ENCODE measurements around the gene NCMAP. TPM values are rescaled to one million over a fixed set of nuclear protein-coding genes. Genes with fewer than 3 reads are reported as not detected.
A peak's percentile ranks its signal among the peaks of the same experiment; 100 is the strongest.

NCMAP gene
- total RNA-seq, 1 experiment from 2014 or later = 78.8 TPM

- BruUV-seq (replicated peaks) = no TSS peak
- TF ChIP-seq CTCF (IDR thresholded peaks at IDR 0.05; ENCODE audit: unreplicated experiment) = no peak
- DNase-seq = no peak
- CTCF ChIA-PET = no interaction called here
- peaks cover 12% of the 10 kb centered on the region for H3K4me1 Mint-ChIP-seq (ENCODE audit: low read depth, unreplicated experiment)
- no peaks in the 10 kb centered on the region for H3K27me3 Mint-ChIP-seq (ENCODE audit: unreplicated experiment)
- no peak overlapping the region for H3K27ac Mint-ChIP-seq (ENCODE audit: unreplicated experiment)
- H3K36me3 Mint-ChIP-seq (ENCODE audit: insufficient read depth, unreplicated experiment) = peaks cover 14% of the 10 kb centered on the region
- no peaks in the 10 kb centered on the region for H3K9me3 Mint-ChIP-seq (ENCODE audit: low read depth, unreplicated experiment)
- intact Hi-C loops (cut with micrococcal nuclease; ENCODE audit: unreplicated experiment) = no loop called here
- H3K4me3 Mint-ChIP-seq (ENCODE audit: low read depth, unreplicated experiment) = no peak overlapping the region
These were observed 20.9 kb upstream of the NCMAP start for GRCh38 chr1:24535021-24535424.

- TF ChIP-seq CTCF (IDR thresholded peaks at IDR 0.05; ENCODE audit: unreplicated experiment) = no peak
- intact Hi-C loops (cut with micrococcal nuclease; ENCODE audit: unreplicated experiment) = no loop called here
- no TSS peak for BruUV-seq (replicated peaks)
- peaks cover 14% of the 10 kb centered on the region for H3K36me3 Mint-ChIP-seq (ENCODE audit: insufficient read depth, unreplicated experiment)
- H3K27me3 Mint-ChIP-seq (ENCODE audit: unreplicated experiment) = no peaks in the 10 kb centered on the region
- H3K4me3 Mint-ChIP-seq (ENCODE audit: low read depth, unreplicated experiment) = no peak overlapping the region
- no peaks in the 10 kb centered on the region for H3K9me3 Mint-ChIP-seq (ENCODE audit: low read depth, unreplicated experiment)
- peaks cover 20% of the 10 kb centered on the region for H3K4me1 Mint-ChIP-seq (ENCODE audit: low read depth, unreplicated experiment)
- H3K27ac Mint-ChIP-seq (ENCODE audit: unreplicated experiment) = no peak overlapping the region
- CTCF ChIA-PET = interaction anchor here (1.0 to 1.4 kb wide), 2 partner anchors 21 to 40 kb away, joined by 3 read pairs; no protein-coding TSS in a partner anchor
- DNase-seq = no peak
These were observed 20.1 kb upstream of the NCMAP start for GRCh38 chr1:24535778-24536177.

GRCh38 chr1:24536391-24536840 lies 19.5 kb upstream of the NCMAP start:
- Mint-ChIP-seq H3K27ac (ENCODE audit: unreplicated experiment) (peak overlapping the region; percentile 40), H3K27me3 (ENCODE audit: unreplicated experiment) (no peaks in the 10 kb centered on the region), H3K9me3 (ENCODE audit: low read depth, unreplicated experiment) (no peaks in the 10 kb centered on the region), H3K36me3 (ENCODE audit: insufficient read depth, unreplicated experiment) (peaks cover 17% of the 10 kb centered on the region), H3K4me1 (ENCODE audit: low read depth, unreplicated experiment) (peaks cover 22% of the 10 kb centered on the region), H3K4me3 (ENCODE audit: low read depth, unreplicated experiment) (peak overlapping the region; percentile 17)
- no peak for TF ChIP-seq CTCF (IDR thresholded peaks at IDR 0.05; ENCODE audit: unreplicated experiment)
- CTCF ChIA-PET = interaction anchor here (1.0 to 1.4 kb wide), 2 partner anchors 21 to 40 kb away, joined by 3 read pairs; no protein-coding TSS in a partner anchor
- no TSS peak for BruUV-seq (replicated peaks)
- no peak for DNase-seq
- intact Hi-C loops (cut with micrococcal nuclease; ENCODE audit: unreplicated experiment) = no loop called here

GRCh38 chr1:24540051-24540905 lies 15.6 kb upstream of the NCMAP start:
- no TSS peak for BruUV-seq (replicated peaks)
- peaks cover 28% of the 10 kb centered on the region for H3K36me3 Mint-ChIP-seq (ENCODE audit: insufficient read depth, unreplicated experiment)
- no peak for DNase-seq
- no peaks in the 10 kb centered on the region for H3K27me3 Mint-ChIP-seq (ENCODE audit: unreplicated experiment)
- H3K27ac Mint-ChIP-seq (ENCODE audit: unreplicated experiment) = peak overlapping the region; percentile 84
- no peak for TF ChIP-seq CTCF (IDR thresholded peaks at IDR 0.05; ENCODE audit: unreplicated experiment)
- H3K4me1 Mint-ChIP-seq (ENCODE audit: low read depth, unreplicated experiment) = peaks cover 46% of the 10 kb centered on the region
- CTCF ChIA-PET = interaction anchor here (0.6 to 2.0 kb wide), 7 partner anchors 18 to 94 kb away, joined by 3 to 18 read pairs (median 3); no protein-coding TSS in a partner anchor
- intact Hi-C loops (cut with micrococcal nuclease; ENCODE audit: unreplicated experiment) = loop anchor here (5.0 to 10.0 kb wide), 2 partner anchors 55 to 97 kb away; no protein-coding TSS in a partner anchor
- peak overlapping the region; percentile 40 for H3K4me3 Mint-ChIP-seq (ENCODE audit: low read depth, unreplicated experiment)
- no peaks in the 10 kb centered on the region for H3K9me3 Mint-ChIP-seq (ENCODE audit: low read depth, unreplicated experiment)
